HepG2 (cell line): Measurements from ENCODE around the gene SPAG9. TPM values are rescaled to one million over a fixed set of nuclear protein-coding genes. Genes with fewer than 3 reads are reported as not detected.
A peak's percentile ranks its signal among the peaks of the same experiment; 100 is the strongest.

Experiments used
- ATAC-seq: fragments of 200-7000 bp; cut with Tn5 transposase; 3 replicates; pipeline ENCODE4 v1.9.1; 2020; ENCODE audit warnings: mild to moderate bottlenecking, moderate library complexity
- BruUV-seq: library from RNA; stranded (reverse); fragments of 400-500 nt; replicated peaks from 2 replicates; lab custom pipeline; 2021; lab: Mats Ljungman, UMichigan
- CTCF ChIA-PET: fragments of 300-600 bp; formaldehyde crosslinking; extraction: SDS; loops from one replicate; lab custom pipeline; 2021; ENCODE audit warnings: low total read pairs, inconsistent platforms, low intra/inter-chr PET ratio; lab: Yijun Ruan, JAX
- POLR2A ChIA-PET: fragments of 350-600 bp; sonication (Branson Sonifier 250); formaldehyde crosslinking; loops from one replicate; lab custom pipeline; 2020; ENCODE audit warnings: antibody characterized with exemption, inconsistent platforms; lab: Yijun Ruan, JAX
- DNase-seq: peaks from one replicate; pipeline ENCODE4 v3.0.0-alpha.2; 2015; ENCODE audit warnings: low spot score
- FAIRE-seq: peaks from 3 replicates; lab custom pipeline; 2011; peaks lifted over from hg19 to GRCh38; lab: Jason Lieb, UNC
- H2AFZ ChIP-seq: one replicate; pipeline ENCODE4 v1.6.1; 2011; ENCODE audit warnings: low read length, inconsistent platforms
- H3K27ac ChIP-seq: fragments of 300-600 bp; 3 replicates; pipeline ENCODE4 v1.8.0; 2011; ENCODE audit warnings: mixed run types, mild to moderate bottlenecking, mixed read lengths, low read length, inconsistent platforms; ENCODE audit not compliant: insufficient read depth; ENCODE audit errors: extremely low read length
- H3K27me3 ChIP-seq, 2 experiments: fragments of 200-600 bp in 1 of 2; 2 replicates in 1 of 2; 3 replicates in 1 of 2; pipeline versions ENCODE4 v1.6.0 to v1.8.0; 2011; ENCODE audit warnings: low read length in 2 of 2, mild to moderate bottlenecking in 2 of 2, moderate library complexity in 2 of 2, inconsistent platforms in 1 of 2; ENCODE audit not compliant: insufficient read depth in 2 of 2, control insufficient read depth in 1 of 2
- H3K36me3 ChIP-seq, 2 experiments: fragments of 200-600 bp in 1 of 2; replicated peaks in 1 of 2; 2 replicates in 1 of 2; 3 replicates in 1 of 2; pipeline versions ENCODE4 v1.5.1 to v1.8.0; 2011; ENCODE audit warnings: low read length in 2 of 2, inconsistent platforms in 1 of 2; ENCODE audit not compliant: insufficient read depth in 2 of 2, control insufficient read depth in 1 of 2
- H3K4me1 ChIP-seq: 2 replicates; pipeline ENCODE4 v1.5.1; 2012; ENCODE audit warnings: low read length, inconsistent platforms; ENCODE audit not compliant: insufficient read depth
- H3K4me2 ChIP-seq: 2 replicates; pipeline ENCODE4 v1.6.0; 2011; ENCODE audit warnings: low read depth, low read length, inconsistent platforms
- H3K4me3 ChIP-seq, 3 experiments: fragments of 200-600 bp in 1 of 3; sonication (generic), shearing (Covaris generic) in 1 of 3; replicated peaks in 1 of 3; 2 replicates each; pipeline ENCODE4 v1.5.1; 2011 to 2016; ENCODE audit warnings: low read length in 3 of 3, inconsistent platforms in 2 of 3, low read depth in 2 of 3, mild to moderate bottlenecking in 2 of 3, control low read depth in 1 of 3, mixed read lengths in 1 of 3; ENCODE audit not compliant: insufficient read depth in 1 of 3
- H3K79me2 ChIP-seq: one replicate; pipeline ENCODE4 v1.6.1; 2011; ENCODE audit warnings: low read length, inconsistent platforms; ENCODE audit not compliant: insufficient read depth
- H3K9ac ChIP-seq: 2 replicates; pipeline ENCODE4 v1.6.0; 2011; ENCODE audit warnings: mild to moderate bottlenecking, low read depth, low read length, inconsistent platforms; ENCODE audit not compliant: insufficient read depth
- H3K9me3 ChIP-seq: 2 replicates; pipeline ENCODE4 v1.5.1; 2012; ENCODE audit warnings: mild to moderate bottlenecking, low read length
- H4K20me1 ChIP-seq: 2 replicates; pipeline ENCODE4 v1.6.0; 2011; ENCODE audit warnings: inconsistent platforms, mild to moderate bottlenecking, low read length, moderate library complexity; ENCODE audit not compliant: insufficient read depth
- AHDC1 ChIP-seq: sonication (generic); formaldehyde crosslinking; IDR thresholded peaks from 2 replicates; pipeline ENCODE4 v1.5.1; 2020; ENCODE audit warnings: mild to moderate bottlenecking, missing genetic modification reagents, borderline replicate concordance
- HDAC1 ChIP-seq: sonication (generic); formaldehyde crosslinking; IDR thresholded peaks from 2 replicates; pipeline ENCODE4 v1.5.1; 2020; ENCODE audit warnings: mild to moderate bottlenecking, missing genetic modification reagents
- HDAC6 ChIP-seq: fragments of 200-600 bp; sonication (generic); IDR thresholded peaks from 2 replicates; pipeline ENCODE4 v1.7.0; 2017; ENCODE audit warnings: mild to moderate bottlenecking, antibody characterized with exemption, low read length, low read depth
- NCOA2 ChIP-seq: sonication (generic); formaldehyde crosslinking; IDR thresholded peaks from 2 replicates; pipeline ENCODE4 v1.8.0; 2022; ENCODE audit warnings: inconsistent platforms
- PAX8 ChIP-seq: sonication (generic); formaldehyde crosslinking; IDR thresholded peaks from 2 replicates; pipeline ENCODE4 v1.8.0; 2022; ENCODE audit warnings: mild to moderate bottlenecking, missing genetic modification reagents, borderline replicate concordance
- STAT6 ChIP-seq: sonication (generic); formaldehyde crosslinking; IDR thresholded peaks from 2 replicates; pipeline ENCODE4 v1.4.0; 2020; ENCODE audit warnings: missing genetic modification reagents, mild to moderate bottlenecking, borderline replicate concordance
- ZFP91 ChIP-seq: sonication (generic); formaldehyde crosslinking; IDR thresholded peaks from 2 replicates; pipeline ENCODE4 v1.9.0; 2022; ENCODE audit warnings: missing genetic modification reagents, mild to moderate bottlenecking, borderline replicate concordance
- ZNF337 ChIP-seq: sonication (generic); formaldehyde crosslinking; IDR thresholded peaks from 2 replicates; pipeline ENCODE4 v1.5.1; 2020; ENCODE audit warnings: missing genetic modification reagents, low read depth, mild to moderate bottlenecking, borderline replicate concordance
- ZNF891 ChIP-seq: sonication (generic); formaldehyde crosslinking; IDR thresholded peaks from 2 replicates; pipeline ENCODE4 v1.5.0; 2020; ENCODE audit warnings: mild to moderate bottlenecking, missing genetic modification reagents
- WGBS: methylation state at CpG from one replicate; pipeline ENCODE4 v1.1.6; 2017; ENCODE audit warnings: low lambda C conversion rate; 5-methylcytosine and 5-hydroxymethylcytosine counted together
- in situ Hi-C: cut with HindIII; loops from 2 replicates; pipeline ENCODE4 v1.10.0; 2017; ENCODE audit warnings: low pct_unique_long_range_greater_than_20kb; ENCODE audit not compliant: extremely low pct_ligation_motif_present
- intact Hi-C: fragments of 100-400 bp; cut with micrococcal nuclease; formaldehyde crosslinking; loops from one replicate; pipeline ENCODE4 v1.10.0; 2022; ENCODE audit not compliant: unreplicated experiment
- polyA plus RNA-seq, 8 experiments: library from polyadenylated mRNA; depleted of rRNA in 3 of 8; stranded (reverse) in 7 of 8; unstranded in 1 of 8; fragments of >200 nt; fragmentation: Illumina TruSeq in 4 of 8; extraction: Trizol in 4 of 8; gene quantifications; 2 replicates each; pipeline versions ENCODE4 v1.2.1 to v1.2.3, GENCODE V29; 2011 to 2016; ENCODE audit warnings: low read depth in 4 of 8, missing spikeins in 1 of 8, mixed read lengths in 1 of 8; ENCODE audit not compliant: insufficient read depth in 1 of 8
- total RNA-seq, 5 experiments: library from RNA; depleted of rRNA; stranded (reverse); fragments of >200 nt; fragmentation: Illumina TruSeq; extraction: Trizol; gene quantifications; 2 replicates each; pipeline ENCODE4 v1.2.3, GENCODE V29; 2016; ENCODE audit warnings: low read depth in 1 of 5
- TF ChIP-seq, protein P1 (sequence below): sonication (generic); formaldehyde crosslinking; IDR thresholded peaks from 2 replicates; pipeline ENCODE4 v1.4.0; 2020; ENCODE audit warnings: missing genetic modification reagents

Gene SPAG9
- total and polyA plus RNA-seq, 2 of the 13 experiments (the other 11 are each of a cell fraction or from before 2014, with no cell fraction given) = 43.2 to 78.6 TPM

GRCh38 chr17:50922721-50923405, 197.8 kb downstream of the SPAG9 start:
- Histone ChIP-seq H3K4me1 (peaks cover 80% of the 10 kb centered on the region), H3K27me3 (peaks cover 0 to 3% of the 10 kb centered on the region in 2 experiments; a peak in 1 of 5 replicates), H3K4me2 (peak overlapping the region; percentile 61), H3K9ac (no peak overlapping the region), H3K27ac (no peak overlapping the region), H3K36me3 (no peaks in the 10 kb centered on the region), H3K79me2 (no peaks in the 10 kb centered on the region), H3K4me3 (peak overlapping the region in 1 of 3 experiments; percentile 26; a peak in 1 of 6 replicates), H2AFZ (no peak overlapping the region), H3K9me3 (no peaks in the 10 kb centered on the region), H4K20me1 (no peaks in the 10 kb centered on the region)
- in situ Hi-C loops = no loop called here
- WGBS = 4% methylated on average over 6 of the region's 6 CpGs
- ATAC-seq (peak; percentile 7), FAIRE-seq (no peak), DNase-seq (no peak)
- ChIA-PET CTCF (no interaction called here), POLR2A (interaction anchor here (1.1 to 11.0 kb wide), 5 partner anchors 8 to 58 kb away, joined by 3 to 177 read pairs (median 7); partner anchors contain the start of gene TOB1)
- no TSS peak for BruUV-seq
- intact Hi-C loops = no loop called here
- TF ChIP-seq STAT6 (CRISPR knock-in tag) (no peak), ZNF337 (no peak), NCOA2 (CRISPR knock-in tag) (no peak), HDAC1 (CRISPR knock-in tag) (peak; percentile 35; the same call in 1 of the 2 replicates), PAX8 (no peak), AHDC1 (CRISPR knock-in tag) (peak; percentile 40; the same call in 1 of the 2 replicates), ZNF891 (0 out of 2 replicates have a peak, but pooled peaks have one; percentile 50), HDAC6 (no peak), ZFP91 (no peak)
- TF ChIP-seq, protein P1, sequence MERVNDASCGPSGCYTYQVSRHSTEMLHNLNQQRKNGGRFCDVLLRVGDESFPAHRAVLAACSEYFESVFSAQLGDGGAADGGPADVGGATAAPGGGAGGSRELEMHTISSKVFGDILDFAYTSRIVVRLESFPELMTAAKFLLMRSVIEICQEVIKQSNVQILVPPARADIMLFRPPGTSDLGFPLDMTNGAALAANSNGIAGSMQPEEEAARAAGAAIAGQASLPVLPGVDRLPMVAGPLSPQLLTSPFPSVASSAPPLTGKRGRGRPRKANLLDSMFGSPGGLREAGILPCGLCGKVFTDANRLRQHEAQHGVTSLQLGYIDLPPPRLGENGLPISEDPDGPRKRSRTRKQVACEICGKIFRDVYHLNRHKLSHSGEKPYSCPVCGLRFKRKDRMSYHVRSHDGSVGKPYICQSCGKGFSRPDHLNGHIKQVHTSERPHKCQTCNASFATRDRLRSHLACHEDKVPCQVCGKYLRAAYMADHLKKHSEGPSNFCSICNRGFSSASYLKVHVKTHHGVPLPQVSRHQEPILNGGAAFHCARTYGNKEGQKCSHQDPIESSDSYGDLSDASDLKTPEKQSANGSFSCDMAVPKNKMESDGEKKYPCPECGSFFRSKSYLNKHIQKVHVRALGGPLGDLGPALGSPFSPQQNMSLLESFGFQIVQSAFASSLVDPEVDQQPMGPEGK (CRISPR knock-in tag) = peak; percentile 33; the same call in 1 of the 2 replicates
